CD4-positive, alpha-beta T cell treated with Interleukin-6 for 4 hours (primary cell): ENCODE results near the gene SURF2.
A peak's percentile ranks its signal among the peaks of the same experiment; 100 is the strongest.
"Not testable (repeated sequence)": the region's sequence is repeated elsewhere in the genome, so short reads cannot be mapped to it uniquely, and the experiment has no call there.

ENCODE experiments used
- DNase-seq: peaks from one replicate; pipeline ENCODE4 v3.0.0-alpha.2; 2020; ENCODE audit warnings: mixed read lengths

SURF2 gene

GRCh38 chr9:133356391-133357091 is at the start of gene SURF2, which contains the start of gene SURF1:
Gene SURF2 (plus strand): TSS chr9:133356550. CDS start chr9:133356593, 43 bp downstream.
Gene SURF1 (minus strand): TSS chr9:133356487. CDS start chr9:133356453, 34 bp downstream.
- peak; percentile 94 for DNase-seq

- no peak for DNase-seq
These were observed 49.0 kb upstream of the SURF2 start for GRCh38 chr9:133307301-133307700.

- DNase-seq = no peak
These were observed 46.7 kb upstream of the SURF2 start for GRCh38 chr9:133309608-133310007.

GRCh38 chr9:133315997-133316396 is 40.4 kb upstream of the SURF2 start:
- DNase-seq = no peak

- DNase-seq = not testable (repeated sequence)
These were observed 38.8 kb upstream of the SURF2 start for GRCh38 chr9:133317551-133317950.

GRCh38 chr9:133320421-133320881 is 35.9 kb upstream of the SURF2 start:
- DNase-seq = no peak

- DNase-seq = no peak
These were observed 34.9 kb upstream of the SURF2 start for GRCh38 chr9:133321411-133321935.

- no peak for DNase-seq
These were observed 33.6 kb upstream of the SURF2 start for GRCh38 chr9:133322701-133323100.

GRCh38 chr9:133323211-133323610 is 33.1 kb upstream of the SURF2 start:
- DNase-seq = no peak

- no peak for DNase-seq
These were observed 32.2 kb upstream of the SURF2 start for GRCh38 chr9:133323991-133324703.

- not testable (repeated sequence) for DNase-seq
These were observed 29.3 kb upstream of the SURF2 start for GRCh38 chr9:133327021-133327420.

- DNase-seq = no peak
These were observed 28.4 kb upstream of the SURF2 start for GRCh38 chr9:133327834-133328484.

GRCh38 chr9:133329306-133330156 is 26.8 kb upstream of the SURF2 start:
- not testable (repeated sequence) for DNase-seq

- DNase-seq = no peak
These were observed 25.1 kb upstream of the SURF2 start for GRCh38 chr9:133331221-133331620.

GRCh38 chr9:133331641-133332380 is 24.5 kb upstream of the SURF2 start:
- no peak for DNase-seq

- no peak for DNase-seq
These were observed 24.0 kb upstream of the SURF2 start for GRCh38 chr9:133332381-133332730.

- no peak for DNase-seq
These were observed 23.3 kb upstream of the SURF2 start for GRCh38 chr9:133333011-133333410.

GRCh38 chr9:133333566-133333965 is 22.8 kb upstream of the SURF2 start:
- no peak for DNase-seq

GRCh38 chr9:133334161-133334560 is 22.2 kb upstream of the SURF2 start:
- no peak for DNase-seq

GRCh38 chr9:133334888-133335287 is 21.5 kb upstream of the SURF2 start:
- not testable (repeated sequence) for DNase-seq

GRCh38 chr9:133335924-133336811 is 20.2 kb upstream of the SURF2 start, which contains the start of gene SURF6:
Gene SURF6 (minus strand): TSS chr9:133336188. CDS start chr9:133336132, 56 bp downstream.
- DNase-seq = peak; percentile 94
